GM12864 (cell line): Measurements from ENCODE around the gene MTCH1.
A peak's percentile ranks its signal among the peaks of the same experiment; 100 is the strongest.

Experiments
- DNase-seq: peaks from one replicate; pipeline ENCODE4 v3.0.0-alpha.2; 2011; ENCODE audit warnings: low read depth
- H3K4me3 ChIP-seq: 2 replicates; pipeline ENCODE4 v1.5.1; 2011; ENCODE audit warnings: mild to moderate bottlenecking, low read depth, low read length, control low read depth
- CTCF ChIP-seq: IDR thresholded peaks from 2 replicates; pipeline ENCODE4 v1.5.1; 2011; ENCODE audit warnings: low read depth, mild to moderate bottlenecking, moderate library complexity, low read length, control low read depth, inconsistent platforms; ENCODE audit errors: missing control alignments

The MTCH1 gene

DNA sequence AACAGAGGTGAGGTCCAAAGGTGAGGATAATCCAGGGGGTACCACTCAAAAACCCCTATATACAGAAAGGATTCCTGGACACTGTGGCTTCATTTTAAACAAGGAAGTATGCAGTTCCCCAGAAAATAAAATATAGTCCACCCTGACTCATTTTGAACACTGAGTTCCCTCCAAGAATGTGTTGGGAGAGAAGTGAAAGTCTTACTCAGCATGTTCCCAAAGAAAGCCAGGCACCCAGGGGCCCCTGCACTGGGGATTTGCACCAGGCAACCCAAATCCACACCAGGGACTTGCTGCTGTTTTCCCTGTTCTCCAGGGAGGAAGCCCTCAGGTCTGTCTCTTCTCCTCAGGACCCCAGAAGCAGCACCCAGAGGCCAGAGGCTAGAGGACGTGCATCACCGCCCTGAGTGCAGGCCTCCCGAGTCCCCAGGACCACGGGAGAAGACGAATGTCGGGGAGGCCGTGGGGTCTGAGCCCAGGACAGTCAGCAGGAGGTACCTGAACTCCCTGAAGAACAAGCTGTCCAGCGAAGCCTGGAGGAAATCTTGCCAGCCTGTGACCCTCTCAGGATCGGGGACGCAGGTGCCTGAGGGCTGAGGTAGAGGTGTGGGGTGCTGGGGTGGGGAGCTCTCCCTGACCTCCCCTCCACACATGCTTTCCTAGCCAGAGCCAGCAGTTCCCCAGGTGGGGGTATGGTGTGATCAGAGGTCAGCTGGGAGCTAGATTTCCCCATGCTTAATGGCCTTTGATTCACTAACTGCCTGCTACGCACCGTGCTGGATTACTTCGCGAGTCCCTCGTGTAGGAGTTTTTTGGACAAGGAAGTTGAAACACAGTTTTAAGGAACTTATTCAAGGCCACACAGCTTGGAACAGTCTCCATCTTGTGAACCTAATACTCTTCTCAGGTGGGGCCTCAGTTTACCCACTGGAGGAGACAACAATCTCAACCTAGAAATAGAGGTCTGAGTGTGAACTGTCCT is 22.8 kb upstream of the MTCH1 start:
- no peak for DNase-seq
- no peak for TF ChIP-seq CTCF
- H3K4me3 ChIP-seq, result no peak overlapping the region; the same call in 1 of the 2 replicates

- H3K4me3 ChIP-seq, result peak overlapping the region; percentile 83
- DNase-seq, result no peak
- TF ChIP-seq CTCF, result no peak
Observed at GRCh38 chr6:37007340-37008043, 21.5 kb upstream of the MTCH1 start.

GRCh38 chr6:37006793-37007339 is 20.9 kb upstream of the MTCH1 start:
- DNase-seq, result no peak
- TF ChIP-seq CTCF, result no peak
- peak overlapping the region; percentile 83 for H3K4me3 ChIP-seq

DNA sequence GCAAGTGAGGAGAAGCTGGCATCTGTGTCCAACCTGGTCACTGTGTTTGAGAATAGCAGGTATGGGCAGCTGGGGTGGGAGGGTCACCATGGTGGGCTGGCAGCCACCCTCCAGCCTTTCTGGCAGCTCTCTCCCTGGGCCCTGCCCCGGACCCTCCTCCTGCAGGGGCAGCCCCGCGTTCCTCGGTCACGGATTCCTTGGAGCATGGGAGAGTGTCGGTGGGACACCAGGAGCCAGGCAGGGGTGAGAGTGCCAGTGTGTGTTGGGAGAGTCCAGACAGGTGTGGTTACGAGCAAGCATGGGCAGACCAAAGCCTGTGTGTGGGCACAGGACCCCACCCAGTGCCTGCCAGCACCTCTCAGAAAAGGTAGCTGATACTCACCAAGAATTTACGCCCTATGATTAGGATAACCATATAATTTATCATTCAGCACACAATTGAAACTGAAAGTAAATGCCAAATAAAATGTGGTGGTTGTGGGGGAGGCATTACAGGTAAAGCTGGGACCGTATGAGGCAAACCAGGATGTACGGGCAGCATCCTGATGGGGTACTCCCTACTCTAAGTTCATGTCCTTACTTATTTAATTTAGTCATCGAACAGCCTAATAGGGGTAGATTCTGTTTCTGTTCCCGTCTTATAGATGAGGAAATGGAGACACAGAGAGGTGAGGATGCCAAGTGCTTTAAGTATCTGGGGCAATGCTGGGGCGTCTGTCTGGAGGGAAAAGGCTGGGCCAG is 20.0 kb upstream of the MTCH1 start:
- no peak for TF ChIP-seq CTCF
- no peak for DNase-seq
- H3K4me3 ChIP-seq, result peak overlapping the region; percentile 83

DNA sequence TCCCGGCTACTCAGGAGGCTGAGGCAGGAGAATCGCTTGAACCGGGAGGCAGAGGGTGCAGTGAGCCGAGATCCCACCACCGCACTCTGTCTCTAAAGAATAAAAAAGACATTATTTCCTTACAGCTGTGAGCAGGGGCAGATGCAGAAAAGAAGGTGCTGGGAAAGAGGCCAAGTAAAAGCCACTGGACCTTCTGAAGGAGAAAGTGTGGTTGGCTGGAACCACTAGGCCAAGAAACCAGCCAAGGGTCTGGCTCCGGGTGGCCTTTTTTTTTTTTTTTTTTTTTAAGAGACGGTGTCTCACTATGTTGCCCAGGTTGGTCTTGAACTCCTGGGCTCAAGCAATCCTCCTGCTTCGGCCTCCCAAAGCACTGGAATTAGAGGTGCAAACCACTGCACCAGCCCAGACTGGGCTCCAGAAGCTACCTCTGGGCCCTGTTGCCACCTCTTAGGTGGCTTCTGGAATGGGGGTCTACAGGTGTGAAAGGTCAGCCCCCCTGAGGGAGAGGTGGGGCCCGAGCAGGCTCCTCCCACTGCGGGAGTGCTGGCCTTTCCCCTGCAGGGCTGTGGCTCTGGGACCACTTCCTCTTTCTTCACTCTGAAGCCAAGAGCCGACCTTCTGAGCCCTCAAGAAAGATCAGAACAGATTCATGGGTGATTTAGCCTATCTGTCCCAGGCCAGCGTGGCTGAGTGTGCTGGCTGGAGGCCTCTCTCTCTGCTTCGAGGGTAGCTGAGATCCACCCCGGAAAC is 19.2 kb upstream of the MTCH1 start, which contains the start of gene FGD2:
Gene FGD2, plus strand, starts transcription at position 595 of the 750 bp plus-strand sequence. CDS start 163 bp downstream, outside the sequence.
- TF ChIP-seq CTCF, result no peak
- DNase-seq, result peak; percentile 72

More for the DNA sequence above, 19.2 kb upstream of the MTCH1 start, which contains the start of gene FGD2:
- peak within 1 kb of the TSS; percentile 83 for H3K4me3 ChIP-seq
